Liver (tissue), 2 donors: ENCODE data around the gene APBB1IP.

Source experiments
- CTCF ChIP-seq: fragments of 150-350 bp; IDR thresholded peaks from 2 replicates; pipeline ENCODE4 v1.5.1; 2017; ENCODE audit warnings: improper control_type of control experiment, low read depth, low read length; ENCODE audit not compliant: missing input control
- FOXA1 ChIP-seq: IDR thresholded peaks from 2 replicates; pipeline ENCODE4 v1.6.1; 2016; ENCODE audit warnings: antibody characterized with exemption
- donor health status: healthy.

- TF ChIP-seq CTCF (no peak), FOXA1 (no peak)
These were observed 43.2 kb downstream of the APBB1IP start for GRCh38 chr10:26481315-26481692.
